H1 (cell line): ENCODE data around the gene ZBTB16. TPM values are rescaled to one million over a fixed set of nuclear protein-coding genes. Genes with fewer than 3 reads are reported as not detected.

Experiments used
- BACH1 ChIP-seq: IDR thresholded peaks from 2 replicates; pipeline ENCODE4 v1.6.1; 2012; ENCODE audit warnings: low read length, improper control_type of control experiment
- EGR1 ChIP-seq: IDR thresholded peaks from 2 replicates; pipeline ENCODE4 v1.6.1; 2011; ENCODE audit warnings: low read depth, low read length, borderline replicate concordance
- FOSL1 ChIP-seq: IDR thresholded peaks from 2 replicates; pipeline ENCODE4 v1.6.1; 2011; ENCODE audit warnings: mild to moderate bottlenecking, low read depth, low read length, moderate library complexity; ENCODE audit not compliant: insufficient read depth
- HDAC6 ChIP-seq: IDR thresholded peaks from one replicate; pipeline ENCODE4 v1.7.1; 2012; ENCODE audit warnings: low read depth, mild to moderate bottlenecking, inconsistent platforms, low read length, moderate library complexity
- JUND ChIP-seq: IDR thresholded peaks from 2 replicates; pipeline ENCODE4 v1.6.1; 2011; ENCODE audit warnings: mild to moderate bottlenecking, improper control_type of control experiment, low read length
- RAD21 ChIP-seq, 2 experiments: IDR thresholded peaks in 1 of 2; conservative IDR thresholded peaks in 1 of 2; 2 replicates each; pipeline ENCODE4 v1.6.1; 2011; ENCODE audit warnings: low read depth in 2 of 2, low read length in 2 of 2, improper control_type of control experiment in 1 of 2, inconsistent platforms in 1 of 2, mild to moderate bottlenecking in 1 of 2, moderate library complexity in 1 of 2
- SIN3A ChIP-seq, 2 experiments: IDR thresholded peaks in 1 of 2; conservative IDR thresholded peaks in 1 of 2; 2 replicates each; pipeline ENCODE4 v1.6.1; 2011 to 2012; ENCODE audit warnings: low read length in 2 of 2, improper control_type of control experiment in 1 of 2, low read depth in 1 of 2, mild to moderate bottlenecking in 1 of 2
- SIX5 ChIP-seq: IDR thresholded peaks from 2 replicates; pipeline ENCODE4 v1.6.1; 2011; ENCODE audit warnings: mild to moderate bottlenecking, low read depth, low read length
- YY1 ChIP-seq: IDR thresholded peaks from 2 replicates; pipeline ENCODE4 v1.6.1; 2011; ENCODE audit warnings: low read depth, mild to moderate bottlenecking, low read length
- polyA plus RNA-seq, 7 experiments: library from polyadenylated mRNA; depleted of rRNA in 3 of 7; stranded (reverse) in 5 of 7; unstranded in 2 of 7; fragments of >200 nt in 5 of 7; fragments of 200-250 nt in 2 of 7; gene quantifications; 1 replicate in 5 of 7; 2 replicates in 1 of 7; 4 replicates in 1 of 7; pipeline versions ENCODE4 v1.2.1 to v1.2.3, GENCODE V29; 2011 to 2013; ENCODE audit warnings: missing spikeins in 2 of 7, mixed read lengths in 2 of 7
- total RNA-seq: library from RNA; stranded (reverse); fragmentation: NEBNext Ultra II Directional; extraction: Animal tissue kit (Norgen Biotek cat#: 25700); gene quantifications from 2 replicates; pipeline ENCODE4 v1.2.1, GENCODE V29; 2021

Gene ZBTB16
- total and polyA plus RNA-seq, 2 of the 8 experiments (the other 6 are each of a cell fraction or from before 2014, with no cell fraction given), result 0.12 to 0.61 TPM

- TF ChIP-seq SIN3A (conservative IDR thresholded peaks at IDR 0.05 in 1 of 2, IDR thresholded peaks at IDR 0.05 in 1 of 2; ENCODE audit: low read depth in 1 of 2, low read length in 2 of 2) (no peak), EGR1 (no peak), JUND (no peak), SIX5 (no peak), FOSL1 (no peak), RAD21 (IDR thresholded peaks at IDR 0.05 in 1 of 2, conservative IDR thresholded peaks at IDR 0.05 in 1 of 2; ENCODE audit: low read depth in 2 of 2, low read length in 2 of 2) (no peak), BACH1 (no peak), HDAC6 (no peak), YY1 (no peak)
These were observed 14.4 kb downstream of the ZBTB16 start (continued) for GRCh38 chr11:114073828-114074381.
